Neural progenitor cell (in vitro differentiated cells): ENCODE results near the gene MFSD11. TPM values are rescaled to one million over a fixed set of nuclear protein-coding genes. Genes with fewer than 3 reads are reported as not detected.

ENCODE experiments used
- DNase-seq: peaks from one replicate; pipeline ENCODE4 v3.0.0-alpha.2; 2016; ENCODE audit warnings: low spot score
- H2AFZ ChIP-seq: fragments of 200-600 bp; sonication (generic); replicated peaks from 2 replicates; pipeline ENCODE4 v1.6.1; 2016; ENCODE audit warnings: antibody characterized with exemption
- H3F3A ChIP-seq: fragments of 200-600 bp; sonication (generic); 2 replicates; pipeline ENCODE4 v1.6.1; 2016; ENCODE audit warnings: antibody characterized with exemption, low read depth
- H3K27ac ChIP-seq: fragments of 200-600 bp; sonication (generic); 2 replicates; pipeline ENCODE4 v1.5.1; 2016; ENCODE audit warnings: mild to moderate bottlenecking
- H3K27me3 ChIP-seq: fragments of 200-600 bp; sonication (generic); 2 replicates; pipeline ENCODE4 v1.6.1; 2016; ENCODE audit warnings: mild to moderate bottlenecking, moderate library complexity
- H3K36me3 ChIP-seq: fragments of 200-600 bp; sonication (generic); 2 replicates; pipeline ENCODE4 v1.5.1; 2016
- H3K4me1 ChIP-seq: fragments of 200-600 bp; sonication (generic); 2 replicates; pipeline ENCODE4 v1.6.1; 2016; ENCODE audit warnings: mixed run types
- H3K4me2 ChIP-seq: fragments of 200-600 bp; sonication (generic); 2 replicates; pipeline ENCODE4 v1.6.1; 2016
- H3K4me3 ChIP-seq: fragments of 200-600 bp; sonication (generic); 2 replicates; pipeline ENCODE4 v1.5.1; 2016
- H3K79me2 ChIP-seq: fragments of 200-600 bp; sonication (generic); 2 replicates; pipeline ENCODE4 v1.6.1; 2016; ENCODE audit warnings: low read depth
- H3K9ac ChIP-seq: fragments of 200-600 bp; sonication (generic); 2 replicates; pipeline ENCODE4 v1.6.1; 2016
- H3K9me3 ChIP-seq: fragments of 200-600 bp; sonication (generic); 2 replicates; pipeline ENCODE4 v1.5.1; 2016; ENCODE audit warnings: low read depth
- H4K20me1 ChIP-seq: fragments of 200-600 bp; sonication (generic); 2 replicates; pipeline ENCODE4 v1.6.1; 2016; ENCODE audit warnings: low read depth
- H3K27ac Mint-ChIP-seq: 3 replicates; pipeline ENCODE4 v1.8.0; 2021; ENCODE audit warnings: mixed read lengths
- H3K27me3 Mint-ChIP-seq: 2 replicates; pipeline ENCODE4 v1.8.0; 2022; ENCODE audit warnings: low read depth, mild to moderate bottlenecking, inconsistent platforms, moderate library complexity, mixed read lengths; ENCODE audit not compliant: insufficient read depth
- H3K36me3 Mint-ChIP-seq: 3 replicates; pipeline ENCODE4 v1.8.0; 2021; ENCODE audit warnings: mixed read lengths
- H3K4me1 Mint-ChIP-seq: 3 replicates; pipeline ENCODE4 v1.8.0; 2021; ENCODE audit warnings: mixed read lengths
- H3K4me3 Mint-ChIP-seq: 3 replicates; pipeline ENCODE4 v1.8.0; 2021; ENCODE audit warnings: mild to moderate bottlenecking, moderate library complexity, mixed read lengths
- H3K9me3 Mint-ChIP-seq: 3 replicates; pipeline ENCODE4 v1.8.0; 2020; ENCODE audit warnings: mixed read lengths
- CTCF ChIP-seq: fragments of 200-600 bp; sonication (generic); IDR thresholded peaks from 2 replicates; pipeline ENCODE4 v1.5.1; 2017; ENCODE audit warnings: antibody characterized with exemption, mild to moderate bottlenecking
- EZH2 ChIP-seq: fragments of 200-600 bp; sonication (generic); IDR thresholded peaks from 2 replicates; pipeline ENCODE4 v1.6.1; 2017; ENCODE audit warnings: antibody characterized with exemption, mild to moderate bottlenecking, moderate library complexity
- EZH2phosphoT487 ChIP-seq: fragments of 200-600 bp; sonication (generic); IDR thresholded peaks from 2 replicates; pipeline ENCODE4 v1.6.1; 2017; ENCODE audit warnings: antibody characterized with exemption
- total RNA-seq: library from RNA; depleted of rRNA; stranded (reverse); fragments of >200 nt; gene quantifications from 2 replicates; pipeline ENCODE4 v1.2.3, GENCODE V29; 2015; ENCODE audit warnings: low replicate concordance

Gene MFSD11
- total RNA-seq, 1 donor from 2014 or later: 25.7 TPM

GRCh38 chr17:76716839-76717215 lies 21.1 kb upstream of the MFSD11 start:
- peaks cover 3% of the 10 kb centered on the region for H3F3A ChIP-seq
- no peak overlapping the region for H3K4me3 ChIP-seq
- H3K79me2 ChIP-seq: no peaks in the 10 kb centered on the region
- no peak for DNase-seq
- no peaks in the 10 kb centered on the region for H3K9me3 ChIP-seq
- no peaks in the 10 kb centered on the region for H3K36me3 ChIP-seq
- no peak overlapping the region for H3K4me2 ChIP-seq
- H3K27me3 ChIP-seq: no peaks in the 10 kb centered on the region
- H4K20me1 ChIP-seq: no peaks in the 10 kb centered on the region
- no peak overlapping the region for H3K27ac Mint-ChIP-seq
- H3K27me3 Mint-ChIP-seq: no peaks in the 10 kb centered on the region
- TF ChIP-seq EZH2: no peak
- no peak for TF ChIP-seq CTCF
- TF ChIP-seq EZH2phosphoT487: no peak
- H3K9me3 Mint-ChIP-seq: no peaks in the 10 kb centered on the region
- H3K4me1 ChIP-seq: no peaks in the 10 kb centered on the region
- no peak overlapping the region for H3K9ac ChIP-seq
- no peak overlapping the region for H3K4me3 Mint-ChIP-seq
- no peak overlapping the region for H3K27ac ChIP-seq
- H3K4me1 Mint-ChIP-seq: peaks cover 3% of the 10 kb centered on the region
- H2AFZ ChIP-seq: no peak overlapping the region
- H3K36me3 Mint-ChIP-seq: peaks cover 25% of the 10 kb centered on the region

GRCh38 chr17:76718516-76718915 lies 19.4 kb upstream of the MFSD11 start:
- Histone ChIP-seq H3K36me3 (no peaks in the 10 kb centered on the region), H4K20me1 (no peaks in the 10 kb centered on the region), H3K9me3 (no peaks in the 10 kb centered on the region), H3K27me3 (no peaks in the 10 kb centered on the region), H3K9ac (no peak overlapping the region), H3F3A (peaks cover 2% of the 10 kb centered on the region), H3K79me2 (no peaks in the 10 kb centered on the region), H2AFZ (no peak overlapping the region), H3K4me3 (no peak overlapping the region), H3K4me2 (no peak overlapping the region), H3K4me1 (no peaks in the 10 kb centered on the region), H3K27ac (no peak overlapping the region)
- Mint-ChIP-seq H3K4me3 (no peak overlapping the region), H3K27ac (no peak overlapping the region), H3K36me3 (peaks cover 32% of the 10 kb centered on the region), H3K9me3 (no peaks in the 10 kb centered on the region), H3K27me3 (peaks cover 2% of the 10 kb centered on the region), H3K4me1 (no peaks in the 10 kb centered on the region)
- TF ChIP-seq EZH2 (no peak), EZH2phosphoT487 (no peak), CTCF (no peak)
- no peak for DNase-seq

- DNase-seq: no peak
- H3K9me3 ChIP-seq: no peaks in the 10 kb centered on the region
- H3K36me3 Mint-ChIP-seq: peaks cover 33% of the 10 kb centered on the region
- H3K4me3 Mint-ChIP-seq: no peak overlapping the region
- H3K4me2 ChIP-seq: no peak overlapping the region
- H3K27me3 ChIP-seq: no peaks in the 10 kb centered on the region
- no peak overlapping the region for H2AFZ ChIP-seq
- H3K4me1 Mint-ChIP-seq: peaks cover 3% of the 10 kb centered on the region
- TF ChIP-seq EZH2phosphoT487 (no peak), EZH2 (no peak), CTCF (no peak)
- no peak overlapping the region for H3K9ac ChIP-seq
- no peak overlapping the region for H3K4me3 ChIP-seq
- no peak overlapping the region for H3K27ac ChIP-seq
- no peaks in the 10 kb centered on the region for H3F3A ChIP-seq
- H3K27me3 Mint-ChIP-seq: peaks cover 2% of the 10 kb centered on the region
- no peaks in the 10 kb centered on the region for H3K36me3 ChIP-seq
- no peak overlapping the region for H3K27ac Mint-ChIP-seq
- no peaks in the 10 kb centered on the region for H4K20me1 ChIP-seq
- H3K79me2 ChIP-seq: peaks cover 9% of the 10 kb centered on the region
- no peaks in the 10 kb centered on the region for H3K4me1 ChIP-seq
- no peaks in the 10 kb centered on the region for H3K9me3 Mint-ChIP-seq
Observed at GRCh38 chr17:76720211-76720610, 17.7 kb upstream of the MFSD11 start.
